GM18498 (cell line): ENCODE results near the gene TRABD2A.
"Not testable (repeated sequence)": the region's sequence is repeated elsewhere in the genome, so short reads cannot be mapped to it uniquely, and the experiment has no call there.

ENCODE experiments used
- ATAC-seq: cut with Tn5 transposase; IDR thresholded peaks from one replicate; pipeline ENCODE4 v1.9.1; 2021; ENCODE audit warnings: mild to moderate bottlenecking, moderate library complexity; ENCODE audit not compliant: unreplicated experiment

TRABD2A gene

GRCh38 chr2:84785950-84786349 lies 94.9 kb downstream of the TRABD2A start:
- no peak for ATAC-seq

- no peak for ATAC-seq
These were observed 98.0 kb downstream of the TRABD2A start for GRCh38 chr2:84782717-84783442.

GRCh38 chr2:84781942-84782716 lies 98.8 kb downstream of the TRABD2A start:
- peak; percentile 98 for ATAC-seq

- no peak for ATAC-seq
These were observed 101.1 kb downstream of the TRABD2A start for GRCh38 chr2:84779781-84780180.

- ATAC-seq = no peak
These were observed 101.8 kb downstream of the TRABD2A start for GRCh38 chr2:84778911-84779690.

GRCh38 chr2:84776011-84776410 lies 104.9 kb downstream of the TRABD2A start:
- no peak for ATAC-seq

- ATAC-seq = not testable (repeated sequence)
These were observed 107.3 kb downstream of the TRABD2A start for GRCh38 chr2:84773562-84773961.
